HEK293 (cell line): Measurements from ENCODE around the gene KDELR1.

Source experiments
- AEBP2 ChIP-seq: fragments of 450-650 bp; formaldehyde crosslinking; IDR thresholded peaks from 2 replicates; pipeline ENCODE4 v1.5.1; 2016; ENCODE audit warnings: missing biosample characterization, missing genetic modification characterization, borderline replicate concordance
- ATF2 ChIP-seq: fragments of 450-650 bp; formaldehyde crosslinking; IDR thresholded peaks from 2 replicates; pipeline ENCODE4 v1.5.1; 2016; ENCODE audit warnings: missing biosample characterization, missing genetic modification characterization, low read depth
- GLI2 ChIP-seq: fragments of 450-650 bp; formaldehyde crosslinking; IDR thresholded peaks from 2 replicates; pipeline ENCODE4; 2017; ENCODE audit warnings: missing biosample characterization, missing genetic modification characterization, low read depth, borderline replicate concordance
- HOXD13 ChIP-seq: sonication (generic); formaldehyde crosslinking; IDR thresholded peaks from 2 replicates; pipeline ENCODE4 v1.8.0; 2022; ENCODE audit warnings: missing genetic modification reagents, borderline replicate concordance
- IKZF3 ChIP-seq: fragments of 450-650 bp; IDR thresholded peaks from 2 replicates; pipeline ENCODE4 v1.5.0; 2018; ENCODE audit warnings: missing biosample characterization, mild to moderate bottlenecking, missing genetic modification characterization, moderate library complexity
- KLF1 ChIP-seq: fragments of 450-650 bp; formaldehyde crosslinking; IDR thresholded peaks from 2 replicates; pipeline ENCODE4 v1.5.1; 2016; ENCODE audit warnings: missing biosample characterization, missing genetic modification characterization
- KLF16 ChIP-seq: fragments of 450-650 bp; formaldehyde crosslinking; IDR thresholded peaks from 2 replicates; pipeline ENCODE4 v1.5.1; 2017; ENCODE audit warnings: missing biosample characterization, missing genetic modification characterization
- KLF17 ChIP-seq: fragments of 450-650 bp; formaldehyde crosslinking; IDR thresholded peaks from 2 replicates; pipeline ENCODE4 v1.5.1; 2016; ENCODE audit warnings: missing biosample characterization, missing genetic modification characterization
- MZF1 ChIP-seq: fragments of 450-650 bp; formaldehyde crosslinking; IDR thresholded peaks from 2 replicates; pipeline ENCODE4 v1.5.1; 2017; ENCODE audit warnings: missing biosample characterization, missing genetic modification characterization, borderline replicate concordance
- PATZ1 ChIP-seq: fragments of 450-650 bp; formaldehyde crosslinking; IDR thresholded peaks from 2 replicates; pipeline ENCODE4 v1.5.1; 2016; ENCODE audit warnings: missing biosample characterization, missing genetic modification characterization
- RBAK ChIP-seq: fragments of 450-650 bp; formaldehyde crosslinking; IDR thresholded peaks from 2 replicates; pipeline ENCODE4 v1.5.1; 2016; ENCODE audit warnings: missing biosample characterization, missing genetic modification characterization
- SCRT1 ChIP-seq: fragments of 450-650 bp; formaldehyde crosslinking; IDR thresholded peaks from 2 replicates; pipeline ENCODE4 v1.5.1; 2016; ENCODE audit warnings: missing biosample characterization, missing genetic modification characterization, borderline replicate concordance
- SP3 ChIP-seq: fragments of 450-650 bp; formaldehyde crosslinking; IDR thresholded peaks from 2 replicates; pipeline ENCODE4 v1.5.1; 2016; ENCODE audit warnings: missing biosample characterization, missing genetic modification characterization
- YY1 ChIP-seq: fragments of 450-650 bp; formaldehyde crosslinking; IDR thresholded peaks from 2 replicates; pipeline ENCODE4 v1.5.1; 2018; ENCODE audit warnings: missing biosample characterization, missing genetic modification characterization
- YY2 ChIP-seq: fragments of 450-650 bp; formaldehyde crosslinking; IDR thresholded peaks from 2 replicates; pipeline ENCODE4 v1.5.1; 2016; ENCODE audit warnings: missing biosample characterization, missing genetic modification characterization
- ZBTB17 ChIP-seq: fragments of 450-650 bp; formaldehyde crosslinking; IDR thresholded peaks from 2 replicates; pipeline ENCODE4 v1.5.1; 2016; ENCODE audit warnings: missing biosample characterization, missing genetic modification characterization
- ZBTB48 ChIP-seq: fragments of 450-650 bp; formaldehyde crosslinking; IDR thresholded peaks from 2 replicates; pipeline ENCODE4 v1.5.1; 2016; ENCODE audit warnings: missing biosample characterization, missing genetic modification characterization
- ZNF2 ChIP-seq: fragments of 450-650 bp; formaldehyde crosslinking; IDR thresholded peaks from 2 replicates; pipeline ENCODE4 v1.5.1; 2016; ENCODE audit warnings: missing biosample characterization, missing genetic modification characterization
- ZNF223 ChIP-seq: fragments of 450-650 bp; formaldehyde crosslinking; IDR thresholded peaks from 2 replicates; pipeline ENCODE4 v1.5.1; 2016; ENCODE audit warnings: missing biosample characterization, missing genetic modification characterization
- ZNF266 ChIP-seq: fragments of 450-650 bp; formaldehyde crosslinking; IDR thresholded peaks from 2 replicates; pipeline ENCODE4 v1.5.1; 2016; ENCODE audit warnings: missing biosample characterization, missing genetic modification characterization, low read depth
- ZNF302 ChIP-seq: fragments of 450-650 bp; formaldehyde crosslinking; IDR thresholded peaks from 2 replicates; pipeline ENCODE4 v1.5.1; 2016; ENCODE audit warnings: missing biosample characterization, missing genetic modification characterization, low read depth
- ZNF366 ChIP-seq: fragments of 450-650 bp; formaldehyde crosslinking; conservative IDR thresholded peaks from 2 replicates; pipeline ENCODE4 v1.5.1; 2016; ENCODE audit warnings: missing biosample characterization, missing genetic modification characterization
- ZNF416 ChIP-seq: fragments of 450-650 bp; formaldehyde crosslinking; IDR thresholded peaks from 2 replicates; pipeline ENCODE4 v1.5.1; 2016; ENCODE audit warnings: missing biosample characterization, missing genetic modification characterization
- ZNF473 ChIP-seq: fragments of 450-650 bp; formaldehyde crosslinking; IDR thresholded peaks from 2 replicates; pipeline ENCODE4 v1.5.1; 2017; ENCODE audit warnings: missing biosample characterization, missing genetic modification characterization
- ZNF501 ChIP-seq: fragments of 450-650 bp; formaldehyde crosslinking; IDR thresholded peaks from 2 replicates; pipeline ENCODE4 v1.5.1; 2016; ENCODE audit warnings: missing biosample characterization, missing genetic modification characterization
- ZNF549 ChIP-seq: fragments of 450-650 bp; IDR thresholded peaks from 2 replicates; pipeline ENCODE4 v1.5.1; 2018; ENCODE audit warnings: missing biosample characterization, missing genetic modification characterization, mild to moderate bottlenecking, inconsistent platforms, moderate library complexity
- ZNF585B ChIP-seq: fragments of 450-650 bp; formaldehyde crosslinking; IDR thresholded peaks from 2 replicates; pipeline ENCODE4 v1.5.1; 2016; ENCODE audit warnings: missing biosample characterization, missing genetic modification characterization
- ZNF610 ChIP-seq: fragments of 450-650 bp; formaldehyde crosslinking; IDR thresholded peaks from 2 replicates; pipeline ENCODE4 v1.5.1; 2016; ENCODE audit warnings: missing biosample characterization, missing genetic modification characterization, borderline replicate concordance
- ZNF626 ChIP-seq: fragments of 450-650 bp; sonication (Bioruptor Pico); formaldehyde crosslinking; IDR thresholded peaks from 2 replicates; pipeline ENCODE4 v1.5.1; 2018; ENCODE audit warnings: missing biosample characterization, missing genetic modification characterization, inconsistent platforms
- ZNF629 ChIP-seq: fragments of 450-650 bp; formaldehyde crosslinking; IDR thresholded peaks from 2 replicates; pipeline ENCODE4 v1.5.1; 2017; ENCODE audit warnings: missing biosample characterization, missing genetic modification characterization
- ZNF792 ChIP-seq: fragments of 450-650 bp; formaldehyde crosslinking; IDR thresholded peaks from 2 replicates; pipeline ENCODE4 v1.5.1; 2016; ENCODE audit warnings: missing biosample characterization, missing genetic modification characterization
- TF ChIP-seq, protein P1 (sequence below): fragments of 450-650 bp; formaldehyde crosslinking; IDR thresholded peaks from 2 replicates; pipeline ENCODE4 v1.5.1; 2016; ENCODE audit warnings: missing biosample characterization, missing genetic modification characterization
- TF ChIP-seq, protein P2 (sequence below): fragments of 450-650 bp; formaldehyde crosslinking; IDR thresholded peaks from 2 replicates; pipeline ENCODE4 v1.5.1; 2016; ENCODE audit warnings: missing biosample characterization, missing genetic modification characterization
- TF ChIP-seq, protein P3 (sequence below): fragments of 450-650 bp; formaldehyde crosslinking; IDR thresholded peaks from 2 replicates; pipeline ENCODE4 v1.5.1; 2016; ENCODE audit warnings: missing biosample characterization, missing genetic modification characterization

The KDELR1 gene

DNA sequence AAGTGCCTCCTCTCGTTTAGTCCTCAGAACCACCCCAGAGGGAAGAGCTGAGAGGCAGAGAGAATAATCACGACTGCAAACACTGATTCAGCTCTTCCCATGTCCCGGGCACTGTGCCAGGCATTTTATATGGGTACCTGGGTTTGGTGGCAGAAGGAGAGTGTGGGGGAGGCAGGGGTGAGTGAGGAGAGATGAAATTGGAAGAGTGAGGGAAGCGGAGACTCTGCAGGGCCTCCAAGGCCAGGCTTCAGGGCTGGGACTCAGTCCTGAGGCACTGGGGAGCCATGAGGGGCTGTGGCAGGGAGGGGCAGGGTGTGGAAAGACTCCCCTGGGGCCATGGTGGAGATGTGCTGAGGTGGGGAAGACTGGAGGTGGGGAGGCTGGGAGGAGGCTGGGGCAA lies 18.4 kb downstream of the KDELR1 start (continued):
- TF ChIP-seq KLF17 (tag by site-specific recombination) (peak; percentile 88), KLF16 (tag by site-specific recombination) (peak; percentile 70), PATZ1 (peak; percentile 81), ZNF473 (tag by site-specific recombination) (no peak), ZBTB48 (tag by site-specific recombination) (peak; percentile 62), HOXD13 (no peak), AEBP2 (no peak), SP3 (tag by site-specific recombination) (no peak), YY2 (tag by site-specific recombination) (no peak), KLF1 (peak; percentile 99), ZNF2 (no peak), ZNF366 (tag by site-specific recombination) (peak; percentile 49), SCRT1 (tag by site-specific recombination) (no peak), ZNF792 (tag by site-specific recombination) (no peak), IKZF3 (tag by site-specific recombination) (peak; percentile 35; the same call in 1 of the 2 replicates), ZNF501 (tag by site-specific recombination) (0 out of 2 replicates have a peak, but pooled peaks have one; percentile 44), ZNF416 (tag by site-specific recombination) (no peak), YY1 (no peak), RBAK (no peak), ATF2 (tag by site-specific recombination) (no peak), ZNF585B (0 out of 2 replicates have a peak, but pooled peaks have one; percentile 28), ZNF266 (tag by site-specific recombination) (no peak), ZNF549 (no peak), ZNF223 (tag by site-specific recombination) (no peak), ZNF626 (tag by site-specific recombination) (no peak), ZNF302 (tag by site-specific recombination) (no peak), ZNF629 (tag by site-specific recombination) (no peak), ZBTB17 (tag by site-specific recombination) (peak; percentile 81), ZNF610 (no peak), MZF1 (peak; percentile 71; the same call in 1 of the 2 replicates), GLI2 (tag by site-specific recombination) (no peak)
- TF ChIP-seq, protein P1, sequence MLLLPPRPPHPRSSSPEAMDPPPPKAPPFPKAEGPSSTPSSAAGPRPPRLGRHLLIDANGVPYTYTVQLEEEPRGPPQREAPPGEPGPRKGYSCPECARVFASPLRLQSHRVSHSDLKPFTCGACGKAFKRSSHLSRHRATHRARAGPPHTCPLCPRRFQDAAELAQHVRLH (tag by site-specific recombination), result 0 out of 2 replicates have a peak, but pooled peaks have one; percentile 42
- TF ChIP-seq, protein P2, sequence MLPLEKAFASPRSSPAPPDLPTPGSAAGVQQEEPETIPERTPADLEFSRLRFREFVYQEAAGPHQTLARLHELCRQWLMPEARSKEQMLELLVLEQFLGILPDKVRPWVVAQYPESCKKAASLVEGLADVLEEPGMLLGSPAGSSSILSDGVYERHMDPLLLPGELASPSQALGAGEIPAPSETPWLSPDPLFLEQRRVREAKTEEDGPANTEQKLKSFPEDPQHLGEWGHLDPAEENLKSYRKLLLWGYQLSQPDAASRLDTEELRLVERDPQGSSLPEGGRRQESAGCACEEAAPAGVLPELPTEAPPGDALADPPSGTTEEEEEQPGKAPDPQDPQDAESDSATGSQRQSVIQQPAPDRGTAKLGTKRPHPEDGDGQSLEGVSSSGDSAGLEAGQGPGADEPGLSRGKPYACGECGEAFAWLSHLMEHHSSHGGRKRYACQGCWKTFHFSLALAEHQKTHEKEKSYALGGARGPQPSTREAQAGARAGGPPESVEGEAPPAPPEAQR (tag by site-specific recombination), result no peak
- TF ChIP-seq, protein P3, sequence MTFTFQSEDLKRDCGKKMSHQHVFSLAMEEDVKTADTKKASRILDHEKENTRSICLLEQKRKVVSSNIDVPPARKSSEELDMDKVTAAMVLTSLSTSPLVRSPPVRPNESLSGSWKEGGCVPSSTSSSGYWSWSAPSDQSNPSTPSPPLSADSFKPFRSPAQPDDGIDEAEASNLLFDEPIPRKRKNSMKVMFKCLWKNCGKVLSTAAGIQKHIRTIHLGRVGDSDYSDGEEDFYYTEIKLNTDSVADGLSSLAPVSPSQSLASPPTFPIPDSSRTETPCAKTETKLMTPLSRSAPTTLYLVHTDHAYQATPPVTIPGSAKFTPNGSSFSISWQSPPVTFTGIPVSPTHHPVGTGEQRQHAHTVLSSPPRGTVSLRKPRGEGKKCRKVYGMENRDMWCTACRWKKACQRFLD (tag by site-specific recombination), result no peak
